NK-92 (cell line): ENCODE measurements around the gene SPTBN5.

Source experiments
- DNase-seq: peaks from one replicate; lab custom pipeline; 2025; ENCODE audit not compliant: unreplicated experiment; lab: John Stamatoyannopoulos, UW

SPTBN5 gene

DNA sequence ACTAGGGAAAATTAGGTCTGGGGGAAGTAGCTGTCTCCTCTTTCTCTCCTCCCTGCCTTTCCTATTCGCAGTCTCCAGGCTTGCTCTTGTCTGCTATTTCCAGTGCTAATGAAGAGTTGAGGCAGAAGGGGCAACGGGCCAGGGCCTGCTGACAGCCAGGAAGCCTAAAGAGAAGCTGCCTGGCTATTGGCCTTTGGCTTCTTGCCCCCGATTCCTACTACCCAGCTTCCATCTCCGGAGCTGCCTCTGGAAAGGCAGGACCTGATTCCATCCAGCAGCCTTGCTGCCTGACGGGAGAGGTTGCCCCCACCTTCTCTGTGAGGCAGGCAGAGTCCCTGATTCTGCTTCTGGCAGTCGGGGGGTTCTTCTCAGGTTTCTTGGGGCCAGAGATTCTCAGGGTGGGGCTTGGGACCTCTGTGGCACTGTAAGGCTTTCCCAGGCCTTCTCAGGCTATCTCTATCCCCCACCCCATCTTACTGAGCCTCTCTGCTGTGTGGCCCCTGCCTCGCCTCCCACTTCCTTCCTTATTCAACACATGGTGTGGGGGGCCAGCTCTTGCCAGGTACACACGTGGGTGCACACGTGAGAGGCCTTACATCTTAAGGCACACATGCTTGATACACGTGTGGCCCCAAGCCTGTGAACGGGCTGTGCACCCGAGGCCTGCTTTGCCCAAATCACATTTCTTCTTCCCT, 84.2 kb downstream of the SPTBN5 start:
- DNase-seq = no peak

DNA sequence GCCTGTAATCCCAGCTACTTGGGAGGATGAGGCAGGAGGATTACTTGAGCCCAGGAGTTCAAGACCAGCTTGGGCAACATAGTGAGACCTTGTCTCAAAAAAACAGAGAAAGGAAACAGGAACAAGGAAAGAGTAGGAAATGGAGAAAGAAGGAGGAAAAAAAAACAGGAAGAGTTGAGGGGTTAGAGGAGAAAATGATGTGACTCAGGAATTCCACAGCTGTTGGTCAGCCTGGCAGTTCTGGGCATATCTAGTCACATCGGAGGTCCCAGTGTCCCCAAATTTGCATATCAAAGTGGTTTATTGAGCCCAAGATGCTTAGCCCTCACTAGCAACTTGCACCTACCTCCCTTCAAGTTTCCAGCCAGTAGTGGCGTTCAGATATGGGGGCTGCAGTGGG, 84.7 kb downstream of the SPTBN5 start:
- DNase-seq = no peak

GRCh38 chr15:41806291-41807181, 87.3 kb downstream of the SPTBN5 start:
- DNase-seq = no peak

DNA sequence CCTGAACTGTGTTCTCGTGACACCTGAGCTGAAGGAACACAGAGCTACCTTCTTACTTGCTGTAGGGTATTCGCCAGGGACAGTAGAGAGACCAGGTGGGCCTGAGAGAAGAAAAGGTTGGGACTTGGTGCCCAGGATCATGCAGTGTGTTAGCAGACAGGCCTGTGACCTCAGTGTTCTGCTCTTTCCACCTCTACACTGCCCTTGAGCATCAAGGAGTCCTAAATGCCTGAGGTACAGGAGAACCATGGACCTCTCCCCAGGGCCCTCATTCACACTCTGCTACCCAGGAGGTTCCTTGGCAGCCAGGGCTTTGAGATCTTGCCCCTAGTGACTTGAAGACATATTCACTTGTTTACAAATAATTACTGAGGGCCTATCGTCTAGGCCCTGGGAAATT, 88.1 kb downstream of the SPTBN5 start:
- no peak for DNase-seq

DNA sequence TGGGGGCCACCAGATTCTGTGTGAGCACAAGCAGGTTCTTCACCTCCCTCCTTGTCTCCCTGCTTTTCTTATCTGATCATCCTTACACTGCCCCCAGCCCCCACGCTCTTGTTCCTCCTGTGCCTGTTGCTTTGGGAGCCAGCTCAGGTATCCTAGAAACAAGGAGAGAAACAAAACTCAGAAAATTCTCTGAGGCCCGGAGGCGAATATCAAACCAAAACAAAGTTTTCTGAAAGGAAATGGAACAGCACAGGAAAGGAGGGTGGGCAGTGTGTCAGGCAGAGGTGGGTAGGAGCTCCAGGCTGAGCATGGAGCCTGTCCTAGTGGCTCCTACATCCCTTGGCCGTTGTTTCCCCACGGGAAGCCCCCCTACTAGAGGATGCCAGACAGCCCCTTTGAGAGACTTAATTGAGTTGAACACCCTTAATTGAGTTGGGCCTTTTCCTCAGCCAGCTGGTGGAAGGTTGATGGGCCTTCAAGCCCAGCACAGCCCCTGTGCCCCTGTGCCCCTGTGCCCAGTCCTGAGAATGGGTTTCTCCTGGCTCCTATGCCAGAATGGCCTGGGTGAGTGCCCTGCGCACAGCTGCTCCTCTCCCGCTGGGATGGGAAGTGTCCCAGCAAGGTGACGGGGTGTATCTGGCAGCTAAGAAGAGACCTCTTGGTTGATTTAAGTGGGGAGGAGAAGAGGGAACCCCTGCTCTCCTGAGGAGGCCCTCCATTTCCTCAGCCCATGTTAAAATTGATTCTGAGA, 88.8 kb downstream of the SPTBN5 start:
- no peak for DNase-seq

DNA sequence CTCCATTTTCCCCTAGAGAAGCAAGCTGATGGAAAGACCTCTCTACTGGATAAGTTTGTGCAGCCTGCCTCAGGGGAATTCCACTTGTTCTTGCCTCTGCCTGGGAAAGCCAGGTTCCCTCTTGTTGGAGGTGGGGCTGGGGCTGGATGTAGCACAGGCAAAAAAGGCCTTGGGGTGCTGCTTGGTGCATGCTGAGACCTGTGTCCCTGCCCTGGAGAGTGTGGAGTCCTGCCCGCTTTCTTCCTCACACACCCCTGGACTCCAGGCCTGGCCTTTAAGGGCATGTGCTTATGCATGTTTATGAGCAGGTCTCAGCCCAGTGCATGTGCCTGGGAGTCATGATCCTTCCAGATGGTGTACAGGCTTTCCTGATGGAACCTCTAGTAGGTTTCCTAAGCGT, 89.5 kb downstream of the SPTBN5 start:
- no peak for DNase-seq

DNA sequence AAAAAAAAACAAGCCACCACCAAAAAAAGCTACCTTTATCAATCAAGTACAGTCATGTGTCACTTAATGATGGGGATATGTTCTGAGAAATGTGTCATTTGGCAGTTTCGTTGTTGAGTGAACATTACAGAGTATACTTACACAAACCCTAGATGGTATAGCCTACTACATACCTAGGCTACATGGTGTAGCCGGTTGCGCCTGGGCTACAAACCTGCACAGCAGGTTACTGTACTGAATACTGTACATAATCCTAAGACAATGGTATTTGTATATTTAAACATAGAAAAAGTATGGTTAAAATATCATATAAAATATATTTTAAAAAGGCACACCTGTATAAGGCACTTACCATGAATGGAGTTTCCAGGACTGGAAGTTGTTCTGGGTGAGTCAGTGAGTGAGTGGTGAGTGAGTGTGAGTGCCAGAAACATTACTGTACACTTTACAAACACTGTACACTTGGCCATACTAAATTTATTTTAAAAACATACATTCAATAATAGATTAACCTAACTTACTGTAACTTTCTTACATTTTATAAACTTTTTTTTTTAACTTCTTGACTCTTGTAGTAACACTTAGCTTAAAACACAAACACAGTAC, 91.9 kb downstream of the SPTBN5 start:
- DNase-seq = no peak

GRCh38 chr15:41801185-41801584, 92.7 kb downstream of the SPTBN5 start:
- DNase-seq = no peak

DNA sequence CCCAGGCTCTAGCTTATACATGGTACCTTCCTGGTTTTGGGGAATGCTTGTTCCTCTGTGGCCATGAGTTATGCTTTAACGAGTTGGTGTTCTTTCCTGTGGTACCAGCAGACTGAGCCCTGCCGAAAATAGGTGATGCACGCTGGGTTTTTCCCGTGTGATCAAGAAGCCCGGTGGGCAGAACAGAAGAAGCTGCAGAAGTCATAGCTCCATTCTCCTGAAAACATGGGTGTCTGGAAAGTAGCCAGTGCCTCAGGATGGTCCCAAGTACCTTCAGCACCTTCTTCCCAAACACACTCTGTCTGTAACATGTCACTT, 94.4 kb downstream of the SPTBN5 start:
- no peak for DNase-seq

GRCh38 chr15:41798607-41799487, 95.0 kb downstream of the SPTBN5 start:
- DNase-seq = no peak
